Breast epithelium (tissue), 4 donors: ENCODE results near the gene NAXE. TPM values are rescaled to one million over a fixed set of nuclear protein-coding genes. Genes with fewer than 3 reads are reported as not detected.

Source experiments
- DNase-seq, 2 donors: peaks; one replicate each; pipeline ENCODE4 v3.0.0-alpha.2; 2019; ENCODE audit warnings: low spot score in 2 of 2
- H3K27ac ChIP-seq, 2 donors: fragments of 200-600 bp; sonication (generic) in 1 of 2; one replicate each; pipeline ENCODE4 v1.5.1; 2016 to 2019; ENCODE audit warnings: mild to moderate bottlenecking in 1 of 2
- H3K27me3 ChIP-seq, 2 donors: fragments of 200-600 bp; sonication (generic) in 1 of 2; one replicate each; pipeline versions ENCODE4 v1.5.1 to v1.6.0; 2017 to 2019; ENCODE audit warnings: control low read depth in 1 of 2, mild to moderate bottlenecking in 1 of 2
- H3K36me3 ChIP-seq: fragments of 200-600 bp; one replicate; pipeline ENCODE4 v1.5.1; 2019
- H3K4me1 ChIP-seq, 2 donors: fragments of 200-600 bp; sonication (generic); one replicate each; pipeline ENCODE4 v1.5.1; 2016 to 2019; ENCODE audit warnings: control low read depth in 1 of 2
- H3K4me3 ChIP-seq, 3 donors: fragments of 200-600 bp; sonication (generic); 1 replicate in 2 of 3; 2 replicates in 1 of 3; pipeline ENCODE4 v1.5.1; 2016 to 2019; ENCODE audit warnings: mild to moderate bottlenecking in 3 of 3, moderate library complexity in 2 of 3
- H3K9me3 ChIP-seq, 2 donors: fragments of 200-600 bp; sonication (generic) in 1 of 2; one replicate each; pipeline ENCODE4 v1.5.1; 2016 to 2019; ENCODE audit warnings: control low read depth in 1 of 2
- POLR2A ChIP-seq: fragments of 450-650 bp; IDR thresholded peaks from one replicate; pipeline ENCODE4 v1.6.1; 2016; ENCODE audit warnings: antibody characterized with exemption, mild to moderate bottlenecking, moderate library complexity
- POLR2AphosphoS5 ChIP-seq, 3 donors: sonication (generic); formaldehyde crosslinking; IDR thresholded peaks; one replicate each; pipeline ENCODE4 v1.6.1; 2017; ENCODE audit warnings: antibody characterized with exemption in 3 of 3
- intact Hi-C: fragments of 100-400 bp; cut with DNase I; formaldehyde crosslinking; loops from one replicate; pipeline ENCODE4 v1.15.1; 2023; ENCODE audit warnings: low total_unique reads
- total RNA-seq, 3 donors: library from RNA; depleted of rRNA; stranded (reverse); fragments of >200 nt; gene quantifications; one replicate each; pipeline ENCODE4 v1.1.0, GENCODE V29; 2016
- TF ChIP-seq, protein P1 (sequence below), 3 donors: fragments of 450-650 bp; IDR thresholded peaks; one replicate each; pipeline ENCODE4 v1.5.1; 2016 to 2017; ENCODE audit warnings: antibody characterized with exemption in 3 of 3, mild to moderate bottlenecking in 3 of 3, moderate library complexity in 3 of 3

Gene NAXE
- total RNA-seq, result 10 to 100 TPM; 70.4 to 90.5 (median 75.5) TPM

- peaks cover 0 to 7% of the 10 kb centered on the region in 2 donors for H3K4me1 ChIP-seq
- no peaks in the 10 kb centered on the region for H3K36me3 ChIP-seq
- peak within 1 kb of the TSS; percentile 71 to 89 (median 74) for H3K4me3 ChIP-seq
- intact Hi-C loops, result loop anchor here (5.0 kb wide), 1 partner anchor 674 kb away; no protein-coding TSS in a partner anchor
- H3K27me3 ChIP-seq, result no peaks in the 10 kb centered on the region
- peak; percentile 45 to 71 for DNase-seq
- H3K27ac ChIP-seq, result peak within 1 kb of the TSS; percentile 83 to 85
- TF ChIP-seq POLR2AphosphoS5 (IDR thresholded peaks at IDR 0.05) (peak in 1 of 3 donors; percentile 54), POLR2A (no peak)
- TF ChIP-seq, protein P1, sequence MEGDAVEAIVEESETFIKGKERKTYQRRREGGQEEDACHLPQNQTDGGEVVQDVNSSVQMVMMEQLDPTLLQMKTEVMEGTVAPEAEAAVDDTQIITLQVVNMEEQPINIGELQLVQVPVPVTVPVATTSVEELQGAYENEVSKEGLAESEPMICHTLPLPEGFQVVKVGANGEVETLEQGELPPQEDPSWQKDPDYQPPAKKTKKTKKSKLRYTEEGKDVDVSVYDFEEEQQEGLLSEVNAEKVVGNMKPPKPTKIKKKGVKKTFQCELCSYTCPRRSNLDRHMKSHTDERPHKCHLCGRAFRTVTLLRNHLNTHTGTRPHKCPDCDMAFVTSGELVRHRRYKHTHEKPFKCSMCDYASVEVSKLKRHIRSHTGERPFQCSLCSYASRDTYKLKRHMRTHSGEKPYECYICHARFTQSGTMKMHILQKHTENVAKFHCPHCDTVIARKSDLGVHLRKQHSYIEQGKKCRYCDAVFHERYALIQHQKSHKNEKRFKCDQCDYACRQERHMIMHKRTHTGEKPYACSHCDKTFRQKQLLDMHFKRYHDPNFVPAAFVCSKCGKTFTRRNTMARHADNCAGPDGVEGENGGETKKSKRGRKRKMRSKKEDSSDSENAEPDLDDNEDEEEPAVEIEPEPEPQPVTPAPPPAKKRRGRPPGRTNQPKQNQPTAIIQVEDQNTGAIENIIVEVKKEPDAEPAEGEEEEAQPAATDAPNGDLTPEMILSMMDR (IDR thresholded peaks at IDR 0.05), result no peak
- H3K9me3 ChIP-seq, result no peaks in the 10 kb centered on the region
Observed at GRCh38 chr1:156591432-156592157, at the start of gene NAXE. TSS of gene NAXE (plus strand) at chr1:156591776. CDS start at chr1:156591805, 29 bp downstream.

GRCh38 chr1:156543066-156543465 lies 48.5 kb upstream of the NAXE start:
- Histone ChIP-seq H3K27ac (no peak overlapping the region), H3K27me3 (no peaks in the 10 kb centered on the region), H3K36me3 (no peaks in the 10 kb centered on the region), H3K9me3 (no peaks in the 10 kb centered on the region), H3K4me1 (no peaks in the 10 kb centered on the region), H3K4me3 (no peak overlapping the region)
- TF ChIP-seq POLR2AphosphoS5 (IDR thresholded peaks at IDR 0.05), result no peak
- no peak for TF ChIP-seq POLR2A
- TF ChIP-seq, protein P1 (IDR thresholded peaks at IDR 0.05), result no peak
- no peak for DNase-seq
- intact Hi-C loops, result no loop called here

DNA sequence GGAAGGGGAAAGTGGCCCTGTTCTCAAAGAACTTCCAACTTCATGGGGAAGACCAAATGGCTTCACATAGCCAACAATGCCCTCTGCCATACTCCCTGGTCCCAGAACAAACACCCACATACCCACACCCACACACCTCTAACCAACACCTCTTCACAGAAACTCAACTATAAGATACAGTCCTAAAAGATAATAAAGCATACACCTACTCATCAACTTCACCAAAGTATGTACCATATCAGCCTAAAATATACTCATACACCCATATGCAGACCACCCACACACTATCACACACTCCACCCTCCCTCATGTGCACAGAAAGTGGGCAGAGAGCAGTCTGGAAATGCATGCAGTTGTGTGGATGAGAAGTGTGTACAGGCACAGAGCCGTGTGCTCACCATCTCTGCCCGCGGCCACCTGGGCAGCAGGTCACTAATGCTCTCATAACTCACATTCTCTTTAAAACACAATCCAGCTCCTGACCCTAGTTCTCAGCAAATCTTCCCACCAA lies 46.9 kb upstream of the NAXE start:
- H3K4me1 ChIP-seq, result no peaks in the 10 kb centered on the region
- no peak overlapping the region for H3K4me3 ChIP-seq
- H3K27me3 ChIP-seq, result no peaks in the 10 kb centered on the region
- DNase-seq, result no peak
- H3K27ac ChIP-seq, result no peak overlapping the region
- no peaks in the 10 kb centered on the region for H3K36me3 ChIP-seq
- H3K9me3 ChIP-seq, result no peaks in the 10 kb centered on the region
- intact Hi-C loops, result no loop called here
- no peak for TF ChIP-seq POLR2A
- TF ChIP-seq POLR2AphosphoS5 (IDR thresholded peaks at IDR 0.05), result no peak
- TF ChIP-seq, protein P1 (IDR thresholded peaks at IDR 0.05), result no peak

GRCh38 chr1:156546267-156546666 lies 45.3 kb upstream of the NAXE start:
- intact Hi-C loops, result no loop called here
- DNase-seq, result no peak
- TF ChIP-seq, protein P1 (IDR thresholded peaks at IDR 0.05), result no peak
- no peak for TF ChIP-seq POLR2A
- no peak for TF ChIP-seq POLR2AphosphoS5 (IDR thresholded peaks at IDR 0.05)
- no peaks in the 10 kb centered on the region for H3K27me3 ChIP-seq
- H3K36me3 ChIP-seq, result no peaks in the 10 kb centered on the region
- H3K4me1 ChIP-seq, result no peaks in the 10 kb centered on the region
- no peaks in the 10 kb centered on the region for H3K9me3 ChIP-seq
- H3K4me3 ChIP-seq, result no peak overlapping the region
- no peak overlapping the region for H3K27ac ChIP-seq

GRCh38 chr1:156547434-156547833 lies 44.1 kb upstream of the NAXE start:
- Histone ChIP-seq H3K4me1 (no peaks in the 10 kb centered on the region), H3K36me3 (no peaks in the 10 kb centered on the region), H3K4me3 (no peak overlapping the region), H3K27ac (no peak overlapping the region), H3K27me3 (no peaks in the 10 kb centered on the region), H3K9me3 (no peaks in the 10 kb centered on the region)
- intact Hi-C loops, result no loop called here
- no peak for DNase-seq
- TF ChIP-seq, protein P1 (IDR thresholded peaks at IDR 0.05), result no peak
- TF ChIP-seq POLR2A (no peak), POLR2AphosphoS5 (IDR thresholded peaks at IDR 0.05) (no peak)
